Fibroblast of pulmonary artery (primary cell): ENCODE data around the gene GPRIN3.
A peak's percentile ranks its signal among the peaks of the same experiment; 100 is the strongest.

Experiments used
- DNase-seq: peaks from one replicate; pipeline ENCODE4 v3.0.0-alpha.2; 2010; ENCODE audit warnings: low read depth
- H3K4me3 ChIP-seq: replicated peaks from 2 replicates; pipeline ENCODE4 v1.5.1; 2011; ENCODE audit warnings: low read depth, mild to moderate bottlenecking, control low read depth, low read length, moderate library complexity
- TF ChIP-seq, protein P1 (sequence below): IDR thresholded peaks from 2 replicates; pipeline ENCODE4 v1.5.1; 2011; ENCODE audit warnings: mild to moderate bottlenecking, control low read depth, low read length, inconsistent platforms; ENCODE audit errors: missing control alignments

Gene GPRIN3

DNA sequence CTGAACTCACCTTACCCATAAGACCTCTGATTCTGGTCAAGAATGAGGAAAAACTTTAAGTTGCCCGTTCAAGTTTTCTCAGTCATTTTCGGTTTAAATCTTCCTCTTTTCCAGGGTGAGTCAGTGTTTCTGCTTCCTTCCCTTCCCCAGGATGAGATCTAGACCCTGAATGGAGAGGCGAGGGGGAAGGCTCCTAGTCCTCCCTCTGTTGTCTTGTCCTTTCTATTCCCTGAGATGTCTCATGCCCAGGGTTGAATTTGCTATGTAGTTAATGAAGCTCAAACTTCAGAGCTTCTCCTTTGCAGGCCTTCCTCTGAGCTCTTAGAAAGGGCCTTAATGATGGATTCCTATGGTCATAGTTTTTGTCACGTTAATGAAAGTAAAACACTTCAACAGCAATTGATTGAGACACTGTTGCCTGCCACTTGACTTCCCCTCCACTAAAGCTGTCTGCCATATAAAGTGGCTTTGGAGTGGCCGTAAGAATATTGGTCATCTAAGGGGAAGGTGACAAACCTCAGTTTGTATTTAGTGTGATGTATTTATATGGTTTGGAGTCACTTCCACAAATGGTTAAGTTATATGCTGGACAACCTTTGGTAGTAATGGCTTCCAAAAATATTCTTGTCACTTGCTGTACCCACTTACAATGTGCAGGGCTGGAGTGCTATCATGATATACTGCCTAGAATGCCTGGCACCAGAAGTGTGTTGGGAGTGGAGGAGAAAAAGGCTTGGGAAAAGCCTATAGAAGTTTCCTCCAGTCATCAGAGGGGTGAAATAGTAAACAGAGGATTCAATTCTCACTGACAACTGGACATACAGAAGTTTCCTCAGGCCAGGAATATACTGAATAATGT is 24.3 kb upstream of the GPRIN3 start:
- TF ChIP-seq, protein P1, sequence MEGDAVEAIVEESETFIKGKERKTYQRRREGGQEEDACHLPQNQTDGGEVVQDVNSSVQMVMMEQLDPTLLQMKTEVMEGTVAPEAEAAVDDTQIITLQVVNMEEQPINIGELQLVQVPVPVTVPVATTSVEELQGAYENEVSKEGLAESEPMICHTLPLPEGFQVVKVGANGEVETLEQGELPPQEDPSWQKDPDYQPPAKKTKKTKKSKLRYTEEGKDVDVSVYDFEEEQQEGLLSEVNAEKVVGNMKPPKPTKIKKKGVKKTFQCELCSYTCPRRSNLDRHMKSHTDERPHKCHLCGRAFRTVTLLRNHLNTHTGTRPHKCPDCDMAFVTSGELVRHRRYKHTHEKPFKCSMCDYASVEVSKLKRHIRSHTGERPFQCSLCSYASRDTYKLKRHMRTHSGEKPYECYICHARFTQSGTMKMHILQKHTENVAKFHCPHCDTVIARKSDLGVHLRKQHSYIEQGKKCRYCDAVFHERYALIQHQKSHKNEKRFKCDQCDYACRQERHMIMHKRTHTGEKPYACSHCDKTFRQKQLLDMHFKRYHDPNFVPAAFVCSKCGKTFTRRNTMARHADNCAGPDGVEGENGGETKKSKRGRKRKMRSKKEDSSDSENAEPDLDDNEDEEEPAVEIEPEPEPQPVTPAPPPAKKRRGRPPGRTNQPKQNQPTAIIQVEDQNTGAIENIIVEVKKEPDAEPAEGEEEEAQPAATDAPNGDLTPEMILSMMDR = no peak
- DNase-seq = no peak
- H3K4me3 ChIP-seq = no peak overlapping the region

DNA sequence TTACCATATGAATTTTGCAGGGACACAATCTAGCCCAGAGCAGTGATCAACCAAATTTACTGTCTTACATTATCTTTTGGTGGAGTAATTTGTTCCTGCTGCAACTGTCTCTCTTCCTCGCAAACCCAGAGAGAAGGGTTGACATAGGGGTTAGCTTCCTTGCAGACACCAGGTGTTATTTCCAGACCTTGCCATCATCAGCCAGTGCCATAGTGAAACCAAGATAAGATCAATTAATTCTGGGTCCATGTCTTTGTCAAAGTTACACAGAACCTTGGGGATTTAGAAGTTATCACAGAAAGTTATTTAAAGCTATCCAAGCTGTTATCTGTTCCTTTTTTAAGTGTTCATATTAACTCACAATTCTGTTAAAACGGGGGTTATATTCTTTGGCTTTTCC is 23.6 kb upstream of the GPRIN3 start:
- TF ChIP-seq, protein P1 = no peak
- no peak overlapping the region for H3K4me3 ChIP-seq
- no peak for DNase-seq

DNA sequence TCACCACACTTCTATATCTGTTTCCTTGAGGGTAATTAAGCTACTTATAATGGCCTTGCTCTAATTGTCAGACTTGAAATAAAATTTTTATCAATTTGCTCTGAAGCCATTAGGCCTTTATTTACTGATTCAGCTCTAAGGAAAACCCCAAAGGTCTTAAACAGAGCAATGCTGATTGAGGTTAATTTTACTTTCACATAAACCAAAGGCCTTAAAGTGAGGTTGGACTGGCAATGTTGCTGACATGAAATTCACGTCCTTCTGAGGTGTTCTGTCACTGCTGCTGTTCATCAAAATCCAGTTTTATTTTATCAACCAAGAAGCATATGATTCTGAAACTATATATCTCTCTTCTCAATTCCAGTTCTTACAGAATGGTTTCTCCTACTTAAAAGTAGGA is 21.7 kb upstream of the GPRIN3 start:
- TF ChIP-seq, protein P1 = no peak
- no peak overlapping the region for H3K4me3 ChIP-seq
- DNase-seq = no peak

DNA sequence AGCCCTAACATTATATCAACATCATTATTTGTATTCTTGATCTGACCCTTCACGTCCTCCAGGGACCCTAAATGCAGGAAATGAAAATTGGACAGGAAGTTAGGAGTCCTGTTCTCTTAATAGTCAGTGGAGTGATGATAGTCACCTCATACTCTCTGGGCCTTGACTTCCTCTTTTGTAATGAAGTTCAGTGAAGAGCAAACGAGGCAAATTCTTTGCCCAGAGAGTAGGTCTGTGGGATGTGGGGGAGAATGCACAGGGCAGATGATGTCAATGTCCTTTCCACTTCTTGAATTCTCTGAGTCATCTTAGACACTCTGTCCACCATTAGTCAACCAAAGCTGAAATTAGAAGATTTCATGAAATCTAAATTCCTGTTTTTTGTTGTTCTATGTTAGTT is 17.1 kb upstream of the GPRIN3 start:
- TF ChIP-seq, protein P1 = no peak
- H3K4me3 ChIP-seq = no peak overlapping the region
- peak; percentile 67 for DNase-seq

DNA sequence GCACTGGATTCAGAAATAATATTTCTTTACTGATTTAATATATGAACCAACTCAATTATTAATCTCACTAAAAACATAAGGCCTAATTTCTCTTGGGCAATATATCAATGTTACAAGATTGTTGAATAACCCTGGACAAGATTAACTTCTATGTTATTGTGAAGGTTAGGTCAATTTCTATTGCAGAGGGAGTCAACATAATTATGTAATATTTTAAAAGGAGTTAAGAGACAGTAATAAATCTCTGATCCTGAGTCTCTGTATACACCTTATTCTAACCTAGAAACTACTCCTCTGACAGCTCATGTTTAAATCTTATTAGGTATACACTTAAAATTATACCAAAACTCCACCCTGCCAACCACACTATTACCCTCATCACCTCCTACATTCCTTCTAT is 15.1 kb upstream of the GPRIN3 start:
- H3K4me3 ChIP-seq = no peak overlapping the region
- no peak for DNase-seq
- TF ChIP-seq, protein P1 = no peak

DNA sequence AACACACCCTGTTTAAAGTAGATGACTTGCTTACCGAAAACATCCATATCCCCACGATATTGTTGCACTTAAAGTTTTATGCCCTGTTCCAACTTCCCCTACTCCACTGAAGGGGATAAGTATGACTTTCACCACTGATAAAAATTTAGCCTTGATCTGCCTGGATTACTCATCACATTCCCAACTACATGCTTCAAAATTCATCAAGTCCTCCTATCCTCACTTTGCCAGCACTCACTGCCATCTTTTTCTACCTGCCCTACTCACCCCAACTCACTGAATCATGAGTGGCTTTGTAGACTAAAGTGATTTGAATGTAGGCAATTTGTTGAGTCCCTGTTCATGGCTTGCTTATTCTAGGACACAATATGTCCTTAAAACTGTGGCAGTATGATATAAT is 12.2 kb upstream of the GPRIN3 start:
- TF ChIP-seq, protein P1 = no peak
- no peak for DNase-seq

DNA sequence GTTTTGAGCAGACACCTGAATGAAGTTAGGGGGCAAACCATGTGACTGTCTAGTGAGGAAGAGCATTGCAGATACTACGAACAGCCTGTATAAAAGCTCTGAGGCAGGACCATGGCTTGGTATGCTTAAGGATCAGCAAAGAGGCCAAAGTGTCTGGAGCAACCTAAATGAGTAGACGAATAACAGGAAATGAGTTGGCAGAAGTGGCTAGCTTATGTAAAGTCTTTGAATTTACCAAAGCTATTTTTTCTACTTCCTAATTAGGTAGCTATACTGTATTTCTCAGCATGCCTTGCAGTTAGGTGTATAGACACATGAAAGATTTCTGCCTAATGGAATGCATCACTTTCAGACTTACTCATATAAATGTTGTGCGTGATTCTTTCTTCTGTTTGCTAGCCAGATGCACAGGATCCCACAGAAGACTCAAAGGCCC is 9.3 kb upstream of the GPRIN3 start:
- DNase-seq = peak; percentile 75
- H3K4me3 ChIP-seq = no peak overlapping the region
- TF ChIP-seq, protein P1 = no peak

More for the DNA sequence above, 12.2 kb upstream of the GPRIN3 start:
- no peak overlapping the region for H3K4me3 ChIP-seq
